Aorta (tissue), 5 donors: ENCODE measurements around the gene GAS2L2. TPM values are rescaled to one million over a fixed set of nuclear protein-coding genes. Genes with fewer than 3 reads are reported as not detected.

Source experiments
- ATAC-seq: fragments of 200-7000 bp; cut with Tn5 transposase; one replicate; pipeline ENCODE4 v1.9.1; 2022; ENCODE audit warnings: moderate library complexity; ENCODE audit not compliant: low FRiP score
- DNase-seq, 2 donors: peaks; one replicate each; pipeline ENCODE4 v3.0.0-alpha.2; 2020
- H3K27ac ChIP-seq, 2 donors: one replicate each; pipeline ENCODE4 v1.5.1; 2013; ENCODE audit warnings: low read length in 2 of 2, mild to moderate bottlenecking in 2 of 2, moderate library complexity in 2 of 2, control low read depth in 1 of 2, inconsistent platforms in 1 of 2, low read depth in 1 of 2
- H3K27me3 ChIP-seq, 2 donors: one replicate each; pipeline ENCODE4 v1.6.1; 2013; ENCODE audit warnings: control low read depth in 1 of 2, low read length in 1 of 2, mild to moderate bottlenecking in 1 of 2, moderate library complexity in 1 of 2; ENCODE audit not compliant: insufficient read depth in 2 of 2, control insufficient read depth in 1 of 2
- H3K36me3 ChIP-seq, 2 donors: one replicate each; pipeline ENCODE4 v1.6.1; 2013; ENCODE audit warnings: control low read depth in 1 of 2, low read length in 1 of 2, mild to moderate bottlenecking in 1 of 2; ENCODE audit not compliant: insufficient read depth in 2 of 2, control insufficient read depth in 1 of 2
- H3K4me1 ChIP-seq, 2 donors: one replicate each; pipeline ENCODE4 v1.6.1; 2013; ENCODE audit warnings: low read length in 2 of 2, control low read depth in 1 of 2, mild to moderate bottlenecking in 1 of 2, moderate library complexity in 1 of 2; ENCODE audit not compliant: insufficient read depth in 2 of 2, control insufficient read depth in 1 of 2
- H3K4me3 ChIP-seq, 2 donors: one replicate each; pipeline ENCODE4 v1.5.1; 2013; ENCODE audit warnings: low read length in 2 of 2, control low read depth in 1 of 2, mild to moderate bottlenecking in 1 of 2
- H3K9me3 ChIP-seq: one replicate; pipeline ENCODE4 v1.6.1; 2013; ENCODE audit warnings: mild to moderate bottlenecking, low read length; ENCODE audit not compliant: control insufficient read depth
- WGBS, 2 donors: extraction: QIAGEN DNeasy Blood & Tissue Kit; methylation state at CpG; one replicate each; pipeline ENCODE4 v1.1.7; 2013; 5-methylcytosine and 5-hydroxymethylcytosine counted together
- intact Hi-C, 2 donors: fragments of 100-400 bp; cut with DNase I; formaldehyde crosslinking; loops; one replicate each; pipeline versions ENCODE4 v1.14.2 to v1.15.0; 2022
- long read RNA-seq, 2 donors: library from polyadenylated mRNA; unstranded; transcript quantifications; one replicate each; pipeline ENCODE4 v2.0.0, GENCODE V29; 2020 to 2021
- polyA plus RNA-seq, 2 donors: library from polyadenylated mRNA; stranded (reverse); fragments of 200-250 nt; gene quantifications; one replicate each; pipeline ENCODE4 v1.2.3, GENCODE V29; 2013
- total RNA-seq, 2 donors: library from RNA; stranded (reverse); fragmentation: NEBNext Ultra II Directional; extraction: Animal tissue kit (Norgen Biotek cat#: 25700); gene quantifications; one replicate each; pipeline ENCODE4 v1.2.1, GENCODE V29; 2021
- donor health status: healthy with polysubstance abuse.
- donor health status: Bipolar disorder and iron deficiency.
- donor health status: DM: no; HTN: no; CAD: no.
- donor health status: DM: no; HTN: no; CAD: no.
- donor health status: DM: yes; HTN: yes; CAD: no.

Gene GAS2L2
- total RNA-seq (not detected), polyA plus RNA-seq (under 1 TPM in 1 of 2 donors, not detected in 1; 0.05 TPM)
- long read RNA-seq, donor 1: 0 reads
- long read RNA-seq, donor 2: 0 reads

- Histone ChIP-seq H3K27ac (no peak within 1 kb of the TSS), H3K4me3 (no peak within 1 kb of the TSS), H3K4me1 (no peaks in the 10 kb centered on the region), H3K9me3 (no peaks in the 10 kb centered on the region), H3K36me3 (no peaks in the 10 kb centered on the region), H3K27me3 (no peaks in the 10 kb centered on the region)
- ATAC-seq (no peak), DNase-seq (no peak)
- 24 to 35% methylated on average over 9 of the region's 9 CpGs for WGBS, 2 donors
- intact Hi-C loops: no loop called here
Measured at GRCh38 chr17:35752945-35753764, at the start of gene GAS2L2. Gene GAS2L2 (minus strand): TSS chr17:35753239. CDS start chr17:35752850, 389 bp downstream.

- Histone ChIP-seq H3K4me3 (no peak overlapping the region), H3K4me1 (peaks cover 0 to 3% of the 10 kb centered on the region in 2 donors), H3K36me3 (no peaks in the 10 kb centered on the region), H3K27me3 (no peaks in the 10 kb centered on the region), H3K9me3 (no peaks in the 10 kb centered on the region), H3K27ac (no peak overlapping the region)
- 42 to 43% methylated on average over 9 of the region's 9 CpGs for WGBS, 2 donors
- peak; percentile 87 to 88 for DNase-seq
- intact Hi-C loops: no loop called here
- ATAC-seq: peak; percentile 55
Measured at GRCh38 chr17:35801583-35802224, 48.7 kb upstream of the GAS2L2 start.

- Histone ChIP-seq H3K36me3 (no peaks in the 10 kb centered on the region), H3K9me3 (no peaks in the 10 kb centered on the region), H3K4me3 (no peak overlapping the region), H3K27ac (peak overlapping the region in 1 of 2 donors; percentile 55), H3K27me3 (no peaks in the 10 kb centered on the region), H3K4me1 (peaks cover 0 to 3% of the 10 kb centered on the region in 2 donors)
- no peak for ATAC-seq
- peak; percentile 87 to 89 for DNase-seq
- intact Hi-C loops: no loop called here
Measured at GRCh38 chr17:35799942-35800341, 46.9 kb upstream of the GAS2L2 start.

- intact Hi-C loops: no loop called here
- peaks cover 0 to 3% of the 10 kb centered on the region in 2 donors for H3K4me1 ChIP-seq
- H3K27ac ChIP-seq: no peak overlapping the region
- no peak overlapping the region for H3K4me3 ChIP-seq
- 77 to 82% methylated on average over 5 of the region's 5 CpGs for WGBS, 2 donors
- H3K27me3 ChIP-seq: no peaks in the 10 kb centered on the region
- no peaks in the 10 kb centered on the region for H3K9me3 ChIP-seq
- H3K36me3 ChIP-seq: no peaks in the 10 kb centered on the region
- ATAC-seq (no peak), DNase-seq (no peak)
Measured at GRCh38 chr17:35797918-35798317, 44.9 kb upstream of the GAS2L2 start.

- 85 to 91% methylated on average over 4 of the region's 4 CpGs for WGBS, 2 donors
- Histone ChIP-seq H3K27me3 (no peaks in the 10 kb centered on the region), H3K4me3 (no peak overlapping the region), H3K9me3 (no peaks in the 10 kb centered on the region), H3K36me3 (no peaks in the 10 kb centered on the region), H3K4me1 (peaks cover 0 to 3% of the 10 kb centered on the region in 2 donors), H3K27ac (no peak overlapping the region)
- no peak for DNase-seq
- no peak for ATAC-seq
- intact Hi-C loops: no loop called here
Measured at GRCh38 chr17:35797370-35797769, 44.3 kb upstream of the GAS2L2 start.

GRCh38 chr17:35796942-35797341 lies 43.9 kb upstream of the GAS2L2 start:
- intact Hi-C loops: no loop called here
- ATAC-seq (no peak), DNase-seq (no peak)
- Histone ChIP-seq H3K27me3 (no peaks in the 10 kb centered on the region), H3K4me1 (peaks cover 0 to 3% of the 10 kb centered on the region in 2 donors), H3K4me3 (no peak overlapping the region), H3K27ac (no peak overlapping the region), H3K36me3 (no peaks in the 10 kb centered on the region), H3K9me3 (no peaks in the 10 kb centered on the region)
- 88 to 100% methylated on average over 1 of the region's 1 CpG for WGBS, 2 donors

GRCh38 chr17:35795871-35796265 lies 42.8 kb upstream of the GAS2L2 start:
- intact Hi-C loops: no loop called here
- no peaks in the 10 kb centered on the region for H3K36me3 ChIP-seq
- DNase-seq: no peak
- peaks cover 0 to 3% of the 10 kb centered on the region in 2 donors for H3K4me1 ChIP-seq
- no peak overlapping the region for H3K27ac ChIP-seq
- 37 to 46% methylated on average over 8 of the region's 8 CpGs for WGBS, 2 donors
- ATAC-seq: no peak
- H3K4me3 ChIP-seq: peak overlapping the region in 1 of 2 donors; percentile 37
- no peaks in the 10 kb centered on the region for H3K9me3 ChIP-seq
- H3K27me3 ChIP-seq: no peaks in the 10 kb centered on the region

- Histone ChIP-seq H3K9me3 (no peaks in the 10 kb centered on the region), H3K4me1 (peaks cover 0 to 2% of the 10 kb centered on the region in 2 donors), H3K27ac (no peak within 1 kb of the TSS), H3K27me3 (no peaks in the 10 kb centered on the region), H3K4me3 (peak within 1 kb of the TSS; percentile 29 to 37), H3K36me3 (no peaks in the 10 kb centered on the region)
- intact Hi-C loops: no loop called here
- DNase-seq: peak in 1 of 2 donors; percentile 86
- peak; percentile 74 for ATAC-seq
- 0 to 1% methylated on average over 57 to 89 of the region's 89 CpGs for WGBS, 2 donors
Measured at GRCh38 chr17:35795007-35795870, 42.2 kb upstream of the GAS2L2 start, which contains the start of gene MMP28. Gene MMP28 (minus strand): TSS chr17:35795641. CDS start chr17:35795377, 264 bp downstream.
